UCSD-AML1 (cell line): ENCODE measurements around the gene MTPN.

Experiments
- DNase-seq: peaks from one replicate; lab custom pipeline; 2025; ENCODE audit not compliant: unreplicated experiment; lab: John Stamatoyannopoulos, UW

Gene MTPN

DNA sequence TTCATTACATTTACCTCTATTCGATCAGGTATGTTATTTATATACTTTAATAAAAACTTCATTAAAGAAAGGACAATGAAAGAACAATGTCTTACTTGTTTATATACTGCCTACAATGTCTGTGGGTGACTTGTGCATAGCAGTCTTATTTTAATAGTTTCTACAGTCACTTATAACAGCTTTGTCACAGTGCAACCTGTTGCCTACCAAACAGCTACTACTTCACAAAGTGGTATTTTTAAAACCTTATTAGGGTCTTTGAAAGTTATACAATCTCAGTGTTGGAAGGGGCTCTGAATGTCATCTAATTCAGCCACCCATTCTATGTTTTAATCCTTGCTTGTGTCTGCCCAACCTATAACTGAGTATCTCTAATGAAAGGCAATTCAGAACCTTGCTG lies 19.0 kb downstream of the MTPN start:
- DNase-seq: no peak

DNA sequence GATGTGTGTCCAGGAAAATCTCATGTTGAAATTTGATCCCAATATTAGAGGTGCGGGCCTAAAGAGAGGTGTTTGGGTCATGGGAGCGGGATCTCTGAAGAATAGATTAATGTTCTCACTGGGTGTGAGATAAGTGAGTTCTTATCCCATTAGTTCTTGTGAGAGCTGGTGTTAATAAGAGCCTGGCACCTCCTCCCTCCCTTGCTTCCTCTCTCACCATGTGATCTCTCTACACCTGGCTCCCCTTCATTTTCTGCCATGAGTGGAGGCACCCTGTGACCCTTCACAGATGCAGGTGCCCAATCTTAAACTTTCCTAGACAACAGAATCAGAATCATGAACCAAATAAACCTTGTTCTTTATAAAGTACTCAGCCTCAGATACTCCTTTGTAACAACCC lies 19.5 kb downstream of the MTPN start:
- DNase-seq: no peak

DNA sequence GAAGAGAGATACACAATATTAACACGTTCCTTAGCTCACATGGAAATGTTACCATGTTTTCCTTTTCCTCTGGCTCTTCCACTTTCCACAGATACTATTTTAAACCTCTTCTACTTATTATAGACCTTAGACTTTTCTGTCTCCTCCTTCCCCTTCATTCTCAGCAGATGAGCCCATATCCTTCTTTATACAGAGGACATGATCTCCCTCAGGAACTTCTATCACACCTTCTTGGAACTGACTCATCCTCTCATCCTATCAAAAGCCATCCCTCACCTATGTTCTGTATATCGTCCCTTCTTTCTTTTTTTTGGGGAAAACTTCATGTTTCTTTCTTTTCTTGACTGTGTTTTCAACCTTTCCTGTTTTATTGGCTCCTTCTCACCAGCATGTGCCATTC lies 20.8 kb downstream of the MTPN start:
- no peak for DNase-seq

DNA sequence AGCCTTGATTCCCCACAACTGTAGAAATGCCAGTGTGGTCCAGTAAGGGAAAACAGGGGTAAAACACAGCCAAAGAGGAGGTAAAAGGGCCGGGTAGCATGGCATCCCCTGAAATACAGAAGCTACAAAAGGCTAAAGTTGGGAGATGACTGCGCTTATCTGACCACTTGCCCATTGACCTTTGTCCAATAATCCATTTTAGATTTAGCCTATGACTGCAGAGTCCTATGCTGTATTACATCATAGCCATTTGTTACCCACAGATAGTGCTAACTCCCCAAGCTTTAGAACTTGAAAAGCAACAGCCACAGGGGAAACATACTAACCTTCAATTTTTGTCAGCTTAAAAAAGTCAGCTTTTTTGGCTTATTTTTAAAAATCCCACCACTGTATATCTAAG lies 26.2 kb downstream of the MTPN start:
- no peak for DNase-seq

DNA sequence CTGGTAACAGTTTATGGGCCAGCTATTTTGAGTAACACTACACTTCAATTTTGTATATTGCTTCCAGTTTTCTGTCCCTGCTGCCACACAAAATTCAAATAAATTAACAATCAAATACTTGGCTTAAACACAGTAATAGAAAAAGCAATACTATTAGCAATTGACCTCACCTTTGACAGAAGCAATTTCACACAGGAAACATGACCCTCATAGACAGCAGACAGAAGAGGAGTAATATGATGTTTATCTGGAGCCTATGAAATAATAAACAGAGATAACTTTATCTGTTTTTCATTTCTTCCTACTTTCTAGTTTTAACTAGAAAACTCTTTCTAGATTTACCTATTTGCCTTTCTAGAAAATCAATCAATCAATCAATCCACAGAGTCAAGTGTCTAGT lies 26.7 kb downstream of the MTPN start:
- DNase-seq: no peak

DNA sequence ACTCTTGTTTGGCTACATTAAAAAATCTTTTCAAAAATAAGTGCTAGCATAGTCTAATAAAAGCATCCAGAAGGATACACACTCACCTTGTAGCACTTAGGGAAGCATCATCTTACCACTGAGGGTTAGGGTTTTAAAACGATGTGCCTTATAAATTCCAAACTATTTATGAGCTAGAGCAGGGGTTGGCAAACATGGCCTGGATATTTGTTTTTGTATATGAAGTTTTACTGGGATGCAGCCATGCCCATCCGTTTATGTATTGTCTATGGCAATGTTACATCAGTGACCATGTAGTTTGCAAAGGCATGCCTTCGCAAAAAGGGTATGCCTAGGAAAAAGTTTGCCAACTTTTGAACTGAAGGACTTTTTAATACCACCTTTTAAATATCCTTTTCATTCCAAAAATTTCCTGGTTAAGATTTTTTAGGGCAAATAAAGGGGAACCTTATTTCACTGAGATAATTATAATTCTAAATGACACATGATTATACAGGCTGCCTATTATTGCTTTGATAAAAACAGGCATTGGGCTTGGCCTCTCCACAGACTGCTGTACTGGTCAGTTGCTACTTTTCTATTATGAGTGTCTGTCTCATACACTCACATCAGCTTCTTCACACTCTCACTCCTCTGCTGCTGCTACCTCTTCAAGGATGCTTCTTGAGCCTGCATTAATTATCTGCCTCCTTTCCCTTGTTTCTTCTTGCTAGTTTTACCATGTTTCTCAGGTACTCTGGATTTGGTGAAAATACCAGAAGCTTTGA lies 30.7 kb downstream of the MTPN start:
- no peak for DNase-seq

DNA sequence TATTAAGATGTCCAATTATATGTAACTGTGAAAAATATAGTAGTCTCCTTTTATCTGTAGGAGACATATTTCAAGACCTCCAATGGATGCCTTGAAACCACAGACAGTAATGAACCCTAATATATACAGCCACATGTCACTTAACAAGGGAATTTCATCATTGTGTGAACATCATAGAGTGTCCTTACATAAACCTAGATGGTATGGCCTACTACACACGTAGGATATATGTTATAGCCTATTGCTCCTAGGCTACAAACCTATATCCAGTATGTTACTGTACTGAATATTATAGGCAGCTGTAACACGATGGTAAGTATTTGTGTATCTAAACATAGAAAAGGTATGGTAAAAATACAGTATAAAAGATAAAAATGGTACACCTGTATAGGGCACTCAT lies 32.4 kb downstream of the MTPN start:
- no peak for DNase-seq

GRCh38 chr7:135943134-135943879 lies 33.9 kb downstream of the MTPN start:
- no peak for DNase-seq

- DNase-seq: no peak
Observed at GRCh38 chr7:135942614-135943013, 34.5 kb downstream of the MTPN start.

GRCh38 chr7:135940077-135941075 lies 36.8 kb downstream of the MTPN start:
- DNase-seq: no peak

- no peak for DNase-seq
Observed at GRCh38 chr7:135939261-135939812, 37.8 kb downstream of the MTPN start.

GRCh38 chr7:135938563-135938962 lies 38.6 kb downstream of the MTPN start:
- no peak for DNase-seq

DNA sequence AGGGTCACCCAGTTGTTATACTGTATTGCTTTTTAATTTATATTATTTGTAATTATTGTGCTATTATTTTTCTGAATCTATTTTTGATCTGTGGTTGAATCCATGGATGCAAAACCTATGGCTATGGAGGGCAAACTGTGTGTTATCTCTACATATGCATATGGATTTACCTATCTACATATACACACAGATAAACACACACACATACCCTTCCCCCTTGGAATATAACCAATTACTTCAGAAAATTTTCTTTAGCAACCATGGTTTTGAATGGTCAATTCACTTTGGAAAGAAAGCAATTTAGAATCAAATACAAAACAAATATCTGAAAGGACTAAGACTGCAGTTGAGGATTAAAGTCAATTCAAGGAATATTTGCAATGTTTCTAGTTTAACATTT lies 39.1 kb downstream of the MTPN start:
- no peak for DNase-seq

- DNase-seq: no peak
Observed at GRCh38 chr7:135936497-135937217, 40.5 kb downstream of the MTPN start.

GRCh38 chr7:135934651-135935050 lies 42.5 kb downstream of the MTPN start:
- DNase-seq: no peak

GRCh38 chr7:135933509-135934188 lies 43.5 kb downstream of the MTPN start:
- DNase-seq: no peak

DNA sequence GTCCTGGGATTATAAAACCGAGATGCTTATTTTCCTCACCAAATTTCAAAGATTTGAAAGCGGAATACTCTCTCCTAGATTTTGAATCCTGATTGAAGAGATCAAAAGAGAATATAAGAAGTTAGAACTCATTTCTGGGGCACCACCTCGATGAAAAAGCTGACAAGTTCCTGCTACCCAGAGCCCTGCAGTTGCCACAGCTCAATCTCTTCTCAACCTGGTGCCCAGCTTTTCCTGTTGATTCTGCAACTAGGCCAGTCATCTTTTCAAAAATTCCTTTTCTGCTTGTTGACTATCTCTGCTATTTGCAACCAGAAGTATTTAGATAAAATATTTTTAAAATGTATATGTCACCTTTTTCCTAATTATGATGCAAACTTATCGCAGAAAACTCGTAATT lies 45.0 kb downstream of the MTPN start:
- DNase-seq: no peak

- no peak for DNase-seq
Observed at GRCh38 chr7:135930565-135931461, 46.3 kb downstream of the MTPN start.

- DNase-seq: no peak
Observed at GRCh38 chr7:135929722-135930141, 47.4 kb downstream of the MTPN start.
